GM23248 (cell line): ENCODE measurements around the gene CTSF.

Source experiments
- EZH2 ChIP-seq: fragments of 200-600 bp; sonication (generic); IDR thresholded peaks from 2 replicates; pipeline ENCODE4 v1.6.1; 2018; ENCODE audit warnings: antibody characterized with exemption, mild to moderate bottlenecking; ENCODE audit not compliant: insufficient read depth, poor library complexity, severe bottlenecking
- EZH2phosphoT487 ChIP-seq: fragments of 200-600 bp; sonication (generic); IDR thresholded peaks from 2 replicates; pipeline ENCODE4 v1.6.1; 2018; ENCODE audit warnings: antibody characterized with exemption, moderate library complexity, mild to moderate bottlenecking, low read depth; ENCODE audit not compliant: insufficient read depth

GRCh38 chr11:66562275-66562674, 6.1 kb downstream of the CTSF start:
- TF ChIP-seq EZH2phosphoT487 (no peak), EZH2 (no peak)
